WERI-Rb-1 (cell line): Measurements from ENCODE around the gene CEND1.

Source experiments
- DNase-seq: peaks from one replicate; pipeline ENCODE4 v3.0.0-alpha.2; 2020
- H3K27ac ChIP-seq: fragments of 250-450 bp; sonication (Bioruptor Pico); 2 replicates; pipeline ENCODE4 v1.5.1; 2020; ENCODE audit warnings: mild to moderate bottlenecking, moderate library complexity
- H3K27me3 ChIP-seq: fragments of 250-450 bp; sonication (Bioruptor Pico); 2 replicates; pipeline ENCODE4 v1.5.1; 2021; ENCODE audit warnings: mild to moderate bottlenecking, low read depth, moderate library complexity; ENCODE audit not compliant: insufficient read depth, severe bottlenecking
- H3K36me3 ChIP-seq: fragments of 250-450 bp; sonication (Bioruptor Pico); 2 replicates; pipeline ENCODE4 v1.5.1; 2020; ENCODE audit warnings: mild to moderate bottlenecking, moderate library complexity
- H3K4me3 ChIP-seq: 2 replicates; pipeline ENCODE4 v1.5.1; 2011; ENCODE audit warnings: low read depth, mild to moderate bottlenecking, control low read depth, low read length
- H3K9me3 ChIP-seq: fragments of 250-450 bp; sonication (Bioruptor Pico); 2 replicates; pipeline ENCODE4 v1.5.1; 2021; ENCODE audit warnings: mild to moderate bottlenecking, moderate library complexity; ENCODE audit not compliant: severe bottlenecking
- CTCF ChIP-seq: IDR thresholded peaks from 2 replicates; pipeline ENCODE4 v1.5.1; 2011; ENCODE audit warnings: low read depth, mild to moderate bottlenecking, control low read depth, inconsistent platforms, low read length

CEND1 gene

GRCh38 chr11:765802-766091 is 24.1 kb downstream of the CEND1 start:
- H3K27ac ChIP-seq = no peak overlapping the region
- H3K36me3 ChIP-seq = peaks cover 87% of the 10 kb centered on the region

GRCh38 chr11:765025-765801 is 24.7 kb downstream of the CEND1 start:
- peak; percentile 69 for DNase-seq
- H3K27ac ChIP-seq = no peak overlapping the region
- no peaks in the 10 kb centered on the region for H3K9me3 ChIP-seq

More at GRCh38 chr11:765802-766091, 24.1 kb downstream of the CEND1 start:
- no peak for DNase-seq
- Histone ChIP-seq H3K4me3 (no peak overlapping the region), H3K27me3 (no peaks in the 10 kb centered on the region), H3K9me3 (no peaks in the 10 kb centered on the region)
- TF ChIP-seq CTCF = no peak

GRCh38 chr11:764322-765024 is 25.4 kb downstream of the CEND1 start:
- Histone ChIP-seq H3K27ac (peak overlapping the region; percentile 10; the same call in 1 of the 2 replicates), H3K27me3 (no peaks in the 10 kb centered on the region), H3K4me3 (no peak overlapping the region), H3K36me3 (peaks cover 87% of the 10 kb centered on the region), H3K9me3 (no peaks in the 10 kb centered on the region)
- no peak for DNase-seq
- TF ChIP-seq CTCF = no peak

More at GRCh38 chr11:765025-765801, 24.7 kb downstream of the CEND1 start:
- Histone ChIP-seq H3K36me3 (peaks cover 85% of the 10 kb centered on the region), H3K27me3 (no peaks in the 10 kb centered on the region), H3K4me3 (no peak overlapping the region)
- peak; percentile 72 for TF ChIP-seq CTCF

DNA sequence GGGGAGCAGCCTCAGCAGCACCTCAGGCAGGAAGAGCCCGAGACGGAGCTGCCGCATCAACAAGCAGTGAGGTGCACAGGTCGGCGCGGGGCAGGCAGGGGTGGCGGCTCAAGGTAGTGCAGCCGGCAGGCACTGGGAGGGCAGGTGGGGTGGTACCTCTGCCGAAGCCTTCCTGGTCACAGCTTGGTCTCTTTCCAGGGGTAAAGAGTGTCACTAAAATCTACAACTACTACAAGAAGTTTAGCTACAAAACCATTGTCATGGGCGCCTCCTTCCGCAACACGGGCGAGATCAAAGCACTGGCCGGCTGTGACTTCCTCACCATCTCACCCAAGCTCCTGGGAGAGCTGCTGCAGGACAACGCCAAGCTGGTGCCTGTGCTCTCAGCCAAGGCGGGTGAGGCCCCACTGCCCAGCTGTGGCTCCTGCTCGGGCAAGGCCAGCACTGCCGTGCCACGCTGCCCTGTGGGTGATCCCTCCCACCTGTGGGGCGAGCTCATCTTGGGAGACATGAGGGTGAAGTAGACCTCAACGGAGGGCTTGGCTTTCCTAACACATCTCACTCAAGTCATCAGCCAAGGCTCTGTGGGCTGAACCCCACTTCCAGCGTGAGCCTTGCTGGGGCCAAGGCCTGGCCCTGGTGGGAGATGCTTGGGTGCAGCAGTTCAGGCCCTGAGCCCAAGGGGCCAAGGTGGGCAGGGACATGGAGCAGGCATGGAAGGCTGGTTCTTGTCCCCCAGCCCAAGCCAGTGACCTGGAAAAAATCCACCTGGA is 26.2 kb downstream of the CEND1 start:
- no peak for TF ChIP-seq CTCF
- H3K27me3 ChIP-seq = no peaks in the 10 kb centered on the region
- H3K27ac ChIP-seq = peak overlapping the region; percentile 10; the same call in 1 of the 2 replicates
- no peak for DNase-seq
- H3K36me3 ChIP-seq = peaks cover 88% of the 10 kb centered on the region
- H3K9me3 ChIP-seq = no peaks in the 10 kb centered on the region
- no peak overlapping the region for H3K4me3 ChIP-seq

DNA sequence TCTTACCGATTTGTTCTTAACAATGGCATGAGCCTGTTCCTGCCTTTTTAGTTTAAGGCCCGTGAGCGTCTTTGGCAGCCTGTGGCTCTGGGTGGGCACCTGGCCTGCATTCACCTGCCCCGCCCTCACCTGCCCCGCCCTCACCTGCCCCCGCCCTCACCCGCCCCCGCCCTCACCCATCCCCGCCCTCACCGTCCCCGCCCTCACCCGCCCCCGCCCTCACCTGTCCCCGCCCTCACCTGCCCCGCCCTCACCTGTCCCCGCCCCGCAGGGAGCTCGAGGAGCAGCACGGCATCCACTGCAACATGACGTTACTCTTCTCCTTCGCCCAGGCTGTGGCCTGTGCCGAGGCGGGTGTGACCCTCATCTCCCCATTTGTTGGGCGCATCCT is 26.8 kb downstream of the CEND1 start:
- Histone ChIP-seq H3K9me3 (no peaks in the 10 kb centered on the region), H3K36me3 (peaks cover 87% of the 10 kb centered on the region), H3K4me3 (no peak overlapping the region), H3K27ac (peak overlapping the region; percentile 48), H3K27me3 (no peaks in the 10 kb centered on the region)
- DNase-seq = no peak
- TF ChIP-seq CTCF = no peak
